HG02571 (cell line): ENCODE measurements around the gene AMER3.

Experiments
- ATAC-seq: cut with Tn5 transposase; IDR thresholded peaks from one replicate; pipeline ENCODE4 v1.9.1; 2021; ENCODE audit warnings: mild to moderate bottlenecking, moderate library complexity; ENCODE audit not compliant: unreplicated experiment

The AMER3 gene

DNA sequence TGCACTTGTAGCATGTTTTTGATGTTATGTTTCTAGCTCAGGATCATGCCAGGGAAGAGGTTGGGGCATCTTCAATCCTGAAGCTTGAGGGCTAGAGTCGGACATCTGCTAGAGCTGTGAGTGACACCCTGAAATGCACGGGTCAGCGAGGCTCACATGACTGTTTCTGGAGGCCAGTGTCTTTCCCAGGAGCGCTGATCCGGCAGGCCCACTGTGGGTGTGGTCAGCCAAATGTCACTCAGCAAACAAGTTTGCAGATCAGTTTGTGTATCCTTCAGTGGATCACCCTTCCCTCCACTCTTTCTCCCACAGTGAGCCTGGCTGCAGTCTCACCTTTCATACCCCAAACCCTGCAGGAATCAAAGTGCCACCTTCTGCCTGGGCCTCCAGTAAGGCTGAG lies 58.4 kb downstream of the AMER3 start:
- ATAC-seq = no peak

DNA sequence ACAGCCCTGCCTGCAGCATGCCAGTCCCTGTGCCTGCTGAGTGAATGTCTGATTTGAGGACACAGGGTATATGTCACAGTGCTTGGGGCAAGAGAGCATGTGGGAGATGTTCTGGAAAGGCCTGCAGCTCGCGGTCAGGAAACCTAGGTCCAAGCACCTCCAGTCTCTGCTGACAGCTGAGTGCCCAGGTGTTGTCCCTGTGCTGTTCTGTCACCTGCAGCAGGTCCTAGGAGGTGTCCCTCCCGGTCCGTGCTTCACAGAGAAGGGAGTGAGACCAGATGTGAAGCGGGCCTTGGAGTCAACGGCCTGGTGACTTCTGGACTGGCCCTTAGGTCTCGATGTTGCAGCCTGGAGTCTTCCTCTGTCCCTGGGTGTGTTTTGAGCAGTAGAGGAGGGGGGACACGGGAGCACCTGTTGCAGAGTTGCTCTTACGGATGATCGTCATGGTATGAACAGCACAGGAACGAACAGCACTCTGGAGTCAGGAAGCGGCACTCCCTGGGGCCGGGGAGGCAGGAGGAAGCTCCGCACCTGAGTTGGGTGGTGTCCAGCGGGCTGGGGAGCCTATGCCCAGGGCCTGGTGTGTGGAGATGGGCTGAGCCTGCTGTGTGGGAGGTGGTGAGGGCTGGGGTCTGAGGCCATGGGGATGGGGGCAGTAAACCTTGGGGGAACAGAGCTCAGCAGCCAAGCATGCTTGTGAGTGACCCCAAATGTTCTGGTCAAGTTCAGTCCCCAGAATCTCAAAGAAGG lies 59.8 kb downstream of the AMER3 start:
- ATAC-seq = no peak
